T-helper 17 cell (primary cell): ENCODE data around the gene ZYG11B. TPM values are rescaled to one million over a fixed set of nuclear protein-coding genes. Genes with fewer than 3 reads are reported as not detected.
"Not testable (repeated sequence)": the region's sequence is repeated elsewhere in the genome, so short reads cannot be mapped to it uniquely, and the experiment has no call there.

Experiments
- ATAC-seq: fragments of 150-1000 bp; cut with Tn5 transposase; 2 replicates; pipeline ENCODE4 v1.10.0; 2021; ENCODE audit warnings: mild to moderate bottlenecking, moderate library complexity
- DNase-seq, 3 donors: peaks; one replicate each; pipeline versions ENCODE4 v3.0.0 to v3.0.0-alpha.2; 2020 to 2021
- H3K9me3 ChIP-seq: one replicate; pipeline ENCODE4 v1.7.0; 2013; ENCODE audit warnings: low read length, mild to moderate bottlenecking; ENCODE audit not compliant: control insufficient read depth, poor library complexity, severe bottlenecking
- H3K27ac Mint-ChIP-seq: one replicate; pipeline ENCODE4 v1.8.0; 2022; ENCODE audit warnings: mild to moderate bottlenecking, moderate library complexity, mixed read lengths
- H3K27me3 Mint-ChIP-seq: one replicate; pipeline ENCODE4 v1.8.0; 2022; ENCODE audit warnings: mixed read lengths
- H3K36me3 Mint-ChIP-seq: one replicate; pipeline ENCODE4 v1.8.0; 2022; ENCODE audit warnings: low read depth, mixed read lengths
- H3K4me1 Mint-ChIP-seq: one replicate; pipeline ENCODE4 v1.8.0; 2022; ENCODE audit warnings: mild to moderate bottlenecking, mixed read lengths
- H3K4me3 Mint-ChIP-seq: one replicate; pipeline ENCODE4 v1.8.0; 2022; ENCODE audit warnings: mild to moderate bottlenecking, moderate library complexity, mixed read lengths
- total RNA-seq, 4 donors: library from RNA in 2 of 4; stranded (reverse) in 2 of 4; gene quantifications; one replicate each; pipeline ENCODE4 v1.2.3 and lab custom pipeline; 2022 to 2026

The ZYG11B gene
- total RNA-seq, 2 donors from 2014 or later: 13.5 to 16.8 TPM

- no peaks in the 10 kb centered on the region for H3K9me3 ChIP-seq
- H3K27me3 Mint-ChIP-seq: peaks cover 21% of the 10 kb centered on the region
- H3K36me3 Mint-ChIP-seq: peaks cover 2% of the 10 kb centered on the region
- DNase-seq: no peak
- H3K4me1 Mint-ChIP-seq: peaks cover 2% of the 10 kb centered on the region
- no peak for ATAC-seq
- H3K4me3 Mint-ChIP-seq: no peak overlapping the region
- H3K27ac Mint-ChIP-seq: no peak overlapping the region
Observed at GRCh38 chr1:52855584-52855983, 129.3 kb downstream of the ZYG11B start.

- Mint-ChIP-seq H3K27ac (no peak overlapping the region), H3K27me3 (peaks cover 17% of the 10 kb centered on the region), H3K4me3 (no peak overlapping the region), H3K4me1 (no peaks in the 10 kb centered on the region), H3K36me3 (no peaks in the 10 kb centered on the region)
- ATAC-seq (no peak), DNase-seq (no peak)
- no peaks in the 10 kb centered on the region for H3K9me3 ChIP-seq
Observed at GRCh38 chr1:52856026-52856425, 129.8 kb downstream of the ZYG11B start.

DNA sequence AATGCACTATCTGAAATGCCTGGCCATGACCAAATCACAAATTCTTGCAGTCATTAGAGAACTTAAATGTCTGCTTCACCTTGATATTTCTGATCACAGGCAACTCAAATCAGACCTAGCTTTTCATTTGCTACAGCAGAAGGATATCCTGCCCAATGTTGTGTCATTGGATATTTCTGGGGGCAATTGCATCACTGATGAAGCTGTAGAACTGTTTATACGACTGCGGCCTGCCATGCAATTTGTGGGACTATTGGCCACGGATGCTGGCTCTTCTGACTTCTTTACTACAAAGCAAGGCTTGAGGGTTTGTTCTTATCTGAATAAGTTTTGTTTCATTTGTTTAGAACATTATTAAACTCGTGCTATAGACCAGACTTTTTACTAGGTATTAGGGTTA, 131.2 kb downstream of the ZYG11B start:
- H3K4me1 Mint-ChIP-seq: no peaks in the 10 kb centered on the region
- peaks cover 9% of the 10 kb centered on the region for H3K27me3 Mint-ChIP-seq
- no peak overlapping the region for H3K4me3 Mint-ChIP-seq
- H3K9me3 ChIP-seq: no peaks in the 10 kb centered on the region
- DNase-seq: no peak
- no peak for ATAC-seq
- no peak overlapping the region for H3K27ac Mint-ChIP-seq
- no peaks in the 10 kb centered on the region for H3K36me3 Mint-ChIP-seq

DNA sequence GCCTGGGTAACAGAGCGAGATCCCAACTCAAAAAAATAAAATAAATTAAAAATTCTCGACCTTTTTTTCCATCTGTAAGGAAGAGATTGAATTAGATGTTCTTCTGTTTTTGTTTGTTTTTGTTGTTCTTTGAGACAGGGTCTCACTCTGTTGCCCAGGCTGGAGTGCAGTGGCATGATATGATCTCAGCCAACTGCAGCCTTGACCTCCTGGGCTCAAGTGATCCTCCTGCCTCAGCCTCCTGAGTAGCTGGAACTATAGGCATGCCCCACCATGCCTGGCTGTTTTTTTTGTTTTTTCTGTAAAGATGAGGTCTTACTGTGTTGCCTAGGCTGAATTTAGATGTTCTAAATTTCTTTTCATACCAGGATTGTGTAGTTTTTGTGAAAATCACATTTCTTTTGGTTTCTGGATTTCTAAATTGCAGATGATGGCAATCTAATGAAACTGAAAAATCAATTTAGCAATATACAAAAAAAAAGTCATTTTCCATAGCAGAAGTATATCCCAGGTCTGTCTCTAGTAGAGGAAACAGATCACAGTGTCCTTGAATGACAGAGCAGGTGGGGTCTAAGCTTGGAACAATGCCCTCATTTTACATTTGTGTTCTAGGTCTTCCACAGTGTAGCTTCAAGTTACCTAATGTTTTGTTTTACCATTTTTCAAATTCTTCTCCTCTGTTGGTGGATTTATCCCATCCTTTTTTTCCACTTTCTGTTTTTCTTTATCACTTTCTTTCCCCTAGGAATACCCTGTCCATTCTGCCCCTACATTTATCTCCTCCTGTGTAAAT, 136.6 kb downstream of the ZYG11B start:
- Mint-ChIP-seq H3K4me3 (no peak overlapping the region), H3K4me1 (no peaks in the 10 kb centered on the region), H3K27ac (no peak overlapping the region), H3K36me3 (no peaks in the 10 kb centered on the region), H3K27me3 (peaks cover 16% of the 10 kb centered on the region)
- H3K9me3 ChIP-seq: no peaks in the 10 kb centered on the region
- DNase-seq (no peak), ATAC-seq (no peak)

DNA sequence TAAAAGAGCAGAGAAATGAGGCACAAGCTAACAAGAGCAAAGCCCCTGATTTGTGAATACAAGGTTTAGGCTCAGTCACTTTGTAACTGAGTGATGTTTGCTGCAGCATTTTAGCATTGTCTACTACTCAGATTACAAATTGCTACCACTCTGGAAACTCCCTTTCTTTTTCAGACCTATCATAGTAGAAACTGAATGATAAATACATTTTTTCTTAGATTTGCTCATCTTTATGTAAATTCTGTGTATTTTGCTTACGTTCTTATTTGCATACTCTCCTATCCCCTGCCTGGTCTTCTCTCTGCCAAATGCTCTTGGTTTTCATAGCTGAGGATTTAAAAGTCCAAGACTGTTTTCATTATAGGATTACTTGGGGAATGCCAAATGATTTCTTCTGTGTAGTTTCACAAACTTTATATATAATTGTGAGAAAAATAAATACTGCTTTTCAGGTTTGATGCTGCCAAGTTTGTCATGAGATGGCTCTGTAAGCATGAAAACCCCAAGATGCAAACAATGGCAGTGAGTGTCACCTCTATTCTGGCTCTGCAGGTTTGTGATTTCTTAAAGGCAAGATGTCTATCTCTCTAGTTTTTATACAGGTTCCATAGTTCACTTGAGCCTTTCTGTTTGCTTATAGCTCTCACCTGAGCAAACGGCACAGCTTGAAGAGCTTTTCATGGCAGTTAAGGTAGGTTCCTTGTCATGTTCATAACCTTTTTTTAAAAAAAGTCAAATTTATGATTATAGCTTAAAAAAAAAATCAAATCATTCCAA, 141.0 kb downstream of the ZYG11B start:
- Mint-ChIP-seq H3K36me3 (no peaks in the 10 kb centered on the region), H3K4me1 (no peaks in the 10 kb centered on the region), H3K27me3 (peaks cover 34% of the 10 kb centered on the region), H3K4me3 (no peak overlapping the region), H3K27ac (no peak overlapping the region)
- ATAC-seq (no peak), DNase-seq (no peak)
- H3K9me3 ChIP-seq: no peaks in the 10 kb centered on the region

DNA sequence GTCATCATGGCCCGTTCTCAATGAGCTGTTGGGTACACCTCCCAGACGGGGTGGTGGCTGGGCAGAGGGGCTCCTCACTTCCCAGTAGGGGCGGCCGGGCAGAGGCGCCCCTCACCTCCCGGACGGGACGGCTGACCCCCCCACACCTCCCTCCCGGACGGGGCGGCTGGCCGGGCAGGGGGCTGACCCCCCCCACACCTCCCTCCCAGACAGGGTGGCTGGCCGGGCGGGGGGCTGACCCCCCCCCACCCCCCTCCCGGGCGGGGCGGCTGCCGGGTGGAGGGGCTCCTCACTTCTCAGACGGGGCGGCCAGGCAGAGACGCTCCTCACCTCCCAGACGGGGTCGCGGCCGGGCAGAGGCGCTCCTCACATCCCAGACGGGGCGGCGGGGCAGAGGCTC, 143.5 kb downstream of the ZYG11B start:
- peaks cover 18% of the 10 kb centered on the region for H3K27me3 Mint-ChIP-seq
- DNase-seq, H3K9me3 ChIP-seq, ATAC-seq, H3K27ac Mint-ChIP-seq, H3K36me3 Mint-ChIP-seq, H3K4me3 Mint-ChIP-seq, H3K4me1 Mint-ChIP-seq: not testable (repeated sequence)

GRCh38 chr1:52876843-52877242, 150.6 kb downstream of the ZYG11B start:
- ATAC-seq (no peak), DNase-seq (no peak)
- H3K36me3 Mint-ChIP-seq: no peaks in the 10 kb centered on the region
- H3K4me3 Mint-ChIP-seq: no peak overlapping the region
- peaks cover under 1% of the 10 kb centered on the region for H3K27me3 Mint-ChIP-seq
- no peaks in the 10 kb centered on the region for H3K9me3 ChIP-seq
- H3K27ac Mint-ChIP-seq: no peak overlapping the region
- H3K4me1 Mint-ChIP-seq: no peaks in the 10 kb centered on the region

Other genes starting within 250 kb of the ZYG11B start
- 100 to 1,000 TPM; 125 to 136 TPM for gene TUT4, start 173.4 kb upstream of the ZYG11B start, total RNA-seq
- 10 to 100 TPM; 13.4 to 13.9 TPM for gene GPX7, start 124.1 kb upstream of the ZYG11B start, total RNA-seq
- gene SHISAL2A, start 93.3 kb upstream of the ZYG11B start, total RNA-seq: 10 to 100 TPM; 33.1 to 41.9 TPM
- 1 to 10 TPM; 1.9 to 3.9 TPM for gene COA7, start 28.1 kb upstream of the ZYG11B start, total RNA-seq
- under 1 TPM in 1 of 2 donors, not detected in 1; 0.20 TPM for gene ZYG11A, start 116.3 kb downstream of the ZYG11B start, total RNA-seq
- 100 to 1,000 TPM; 134 to 140 TPM for gene ECHDC2, start 195.3 kb downstream of the ZYG11B start, total RNA-seq
- gene SCP2, start 200.8 kb downstream of the ZYG11B start, total RNA-seq: 10 to 100 TPM; 55.2 to 60.6 TPM